SK-N-SH (cell line): Measurements from ENCODE around the gene UPP1. TPM values are rescaled to one million over a fixed set of nuclear protein-coding genes. Genes with fewer than 3 reads are reported as not detected.

Source experiments
- CTCF ChIA-PET: fragments of 300-600, 350-600 bp; formaldehyde crosslinking; extraction: SDS; loops from one replicate; lab custom pipeline; 2021; lab: Yijun Ruan, JAX
- POLR2A ChIA-PET: fragments of 350-600 bp; sonication (Branson Sonifier 250); formaldehyde crosslinking; extraction: SDS; loops from one replicate; lab custom pipeline; 2020; ENCODE audit warnings: antibody characterized with exemption, inconsistent platforms; lab: Yijun Ruan, JAX
- DNase-seq: peaks from one replicate; pipeline ENCODE4 v3.0.0; 2012
- H2AFZ ChIP-seq: fragments of 200-600 bp; sonication (generic); 2 replicates; pipeline ENCODE4 v1.8.1; 2016; ENCODE audit warnings: antibody characterized with exemption, mild to moderate bottlenecking, low read depth
- H3F3A ChIP-seq: fragments of 200-600 bp; sonication (generic); replicated peaks from 2 replicates; pipeline ENCODE3; 2016; ENCODE audit warnings: antibody characterized with exemption, mild to moderate bottlenecking; ENCODE audit not compliant: insufficient read depth
- H3K27ac ChIP-seq, 2 experiments: fragments of 200-500 bp in 1 of 2; fragments of 200-600 bp in 1 of 2; sonication (Bioruptor generic) in 1 of 2; sonication (generic), shearing (Covaris generic) in 1 of 2; 2 replicates each; pipeline versions ENCODE4 v1.5.1 to v1.6.1; 2014 to 2016; ENCODE audit warnings: low read depth in 2 of 2, inconsistent platforms in 1 of 2, low read length in 1 of 2, mild to moderate bottlenecking in 1 of 2, mixed read lengths in 1 of 2
- H3K27me3 ChIP-seq: fragments of 200-600 bp; sonication (generic), shearing (Covaris generic); 2 replicates; pipeline ENCODE4 v1.6.1; 2016; ENCODE audit warnings: mixed run types; ENCODE audit not compliant: insufficient read depth
- H3K36me3 ChIP-seq, 2 experiments: fragments of 200-500 bp in 1 of 2; fragments of 200-600 bp in 1 of 2; sonication (Bioruptor generic) in 1 of 2; sonication (generic) in 1 of 2; replicated peaks in 1 of 2; 2 replicates each; pipeline versions ENCODE3 to v1.5.1; 2014 to 2016; ENCODE audit warnings: low read length in 1 of 2, mild to moderate bottlenecking in 1 of 2; ENCODE audit not compliant: insufficient read depth in 2 of 2, control insufficient read depth in 1 of 2
- H3K4me1 ChIP-seq, 2 experiments: fragments of 200-500 bp in 1 of 2; fragments of 200-600 bp in 1 of 2; sonication (Bioruptor generic) in 1 of 2; sonication (generic), shearing (Covaris generic) in 1 of 2; 2 replicates each; pipeline versions ENCODE4 v1.5.1 to v1.6.1; 2014 to 2016; ENCODE audit warnings: low read depth in 1 of 2, low read length in 1 of 2, mixed run types in 1 of 2; ENCODE audit not compliant: insufficient read depth in 2 of 2, control insufficient read depth in 1 of 2
- H3K4me2 ChIP-seq: fragments of 200-600 bp; sonication (generic), shearing (Covaris generic); 2 replicates; pipeline ENCODE4 v1.6.1; 2017; ENCODE audit warnings: mixed run types
- H3K4me3 ChIP-seq, 2 experiments: fragments of 200-500 bp in 1 of 2; fragments of 200-600 bp in 1 of 2; sonication (Bioruptor generic) in 1 of 2; sonication (generic), shearing (Covaris generic) in 1 of 2; 2 replicates each; pipeline versions ENCODE4 v1.5.1 to v1.8.1; 2014 to 2016; ENCODE audit warnings: low read depth in 2 of 2, inconsistent platforms in 1 of 2, low read length in 1 of 2, mild to moderate bottlenecking in 1 of 2, mixed read lengths in 1 of 2, moderate library complexity in 1 of 2
- H3K79me2 ChIP-seq: fragments of 200-600 bp; sonication (generic); 2 replicates; pipeline ENCODE4 v1.8.1; 2017; ENCODE audit warnings: mild to moderate bottlenecking; ENCODE audit not compliant: insufficient read depth
- H3K9ac ChIP-seq: fragments of 200-600 bp; sonication (generic); 2 replicates; pipeline ENCODE4 v1.6.1; 2017; ENCODE audit warnings: mixed run types
- H3K9me2 ChIP-seq: fragments of 200-600 bp; sonication (generic); 2 replicates; pipeline ENCODE4 v1.6.1; 2017; ENCODE audit warnings: mixed run types
- H3K9me3 ChIP-seq: fragments of 200-600 bp; sonication (generic); 2 replicates; pipeline ENCODE4 v1.6.1; 2017; ENCODE audit warnings: mixed run types, mild to moderate bottlenecking, moderate library complexity
- H4K20me1 ChIP-seq: fragments of 200-600 bp; sonication (generic); 2 replicates; pipeline ENCODE4 v1.6.1; 2017; ENCODE audit warnings: mild to moderate bottlenecking, mixed run types; ENCODE audit not compliant: insufficient read depth
- CHD2 ChIP-seq: fragments of 150-350 bp; IDR thresholded peaks from 2 replicates; pipeline ENCODE4 v1.6.1; 2018; ENCODE audit warnings: low read length; ENCODE audit not compliant: partially characterized antibody
- ELF1 ChIP-seq: IDR thresholded peaks from 2 replicates; pipeline ENCODE4 v1.4.0; 2012
- FOSL2 ChIP-seq: IDR thresholded peaks from 2 replicates; pipeline ENCODE4 v1.4.0; 2012; ENCODE audit warnings: low read depth, mild to moderate bottlenecking, moderate library complexity, borderline replicate concordance
- FOXM1 ChIP-seq: IDR thresholded peaks from 2 replicates; pipeline ENCODE4 v1.4.0; 2012; ENCODE audit warnings: low read depth, mild to moderate bottlenecking
- GABPA ChIP-seq: IDR thresholded peaks from 2 replicates; pipeline ENCODE4 v1.4.0; 2012; ENCODE audit warnings: low read depth, mild to moderate bottlenecking
- GATA2 ChIP-seq: sonication (generic); formaldehyde crosslinking; IDR thresholded peaks from 2 replicates; pipeline ENCODE4 v1.5.0; 2020; ENCODE audit warnings: mild to moderate bottlenecking, missing genetic modification reagents
- MAX ChIP-seq: IDR thresholded peaks from 2 replicates; pipeline ENCODE4 v1.4.0; 2012; ENCODE audit warnings: low read depth
- MXI1 ChIP-seq: IDR thresholded peaks from 2 replicates; pipeline ENCODE4 v1.6.1; 2012; ENCODE audit warnings: mild to moderate bottlenecking, low read depth, low read length, improper control_type of control experiment
- NRF1 ChIP-seq: IDR thresholded peaks from 2 replicates; pipeline ENCODE4 v1.6.1; 2012; ENCODE audit warnings: low read depth, mild to moderate bottlenecking, low read length
- POLR2AphosphoS5 ChIP-seq: IDR thresholded peaks from 2 replicates; pipeline ENCODE4 v1.6.1; 2012; ENCODE audit warnings: low read depth, low read length
- RAD21 ChIP-seq: IDR thresholded peaks from 2 replicates; pipeline ENCODE4 v1.6.1; 2012; ENCODE audit warnings: mild to moderate bottlenecking, low read length
- REST ChIP-seq: IDR thresholded peaks from 2 replicates; pipeline ENCODE4 v1.6.1; 2012; ENCODE audit warnings: mild to moderate bottlenecking, low read depth, low read length, moderate library complexity
- SIN3A ChIP-seq: IDR thresholded peaks from 2 replicates; pipeline ENCODE4 v1.6.1; 2012; ENCODE audit warnings: low read depth, mild to moderate bottlenecking, low read length, moderate library complexity, borderline replicate concordance
- SMC3 ChIP-seq: IDR thresholded peaks from 2 replicates; pipeline ENCODE4 v1.6.1; 2012; ENCODE audit warnings: low read depth, low read length, improper control_type of control experiment
- TCF12 ChIP-seq: IDR thresholded peaks from 2 replicates; pipeline ENCODE4 v1.4.0; 2012
- USF1 ChIP-seq: IDR thresholded peaks from 2 replicates; pipeline ENCODE4 v1.4.0; 2012; ENCODE audit warnings: low read depth, borderline replicate concordance
- USF2 ChIP-seq: fragments of 150-350 bp; IDR thresholded peaks from 2 replicates; pipeline ENCODE4 v1.6.1; 2017; ENCODE audit warnings: antibody characterized with exemption, low read length, low read depth, borderline replicate concordance
- YY1 ChIP-seq: IDR thresholded peaks from 2 replicates; pipeline ENCODE4 v1.4.0; 2012; ENCODE audit warnings: low read depth, mild to moderate bottlenecking
- ZBTB33 ChIP-seq: IDR thresholded peaks from 2 replicates; pipeline ENCODE4 v1.4.0; 2012; ENCODE audit warnings: low read depth, borderline replicate concordance
- WGBS: methylation state at CpG from one replicate; pipeline ENCODE4 v1.1.6; 2017; ENCODE audit warnings: low lambda C conversion rate; 5-methylcytosine and 5-hydroxymethylcytosine counted together
- polyA plus RNA-seq, 3 experiments: library from polyadenylated mRNA; depleted of rRNA; stranded (reverse); fragments of >200 nt; gene quantifications; 2 replicates each; pipeline ENCODE4 v1.2.3, GENCODE V29; 2012

The UPP1 gene
- polyA plus RNA-seq, 1 of the 3 experiments (the other 2 are of a cell fraction): 56.9 TPM

GRCh38 chr7:48106906-48107659 lies 18.0 kb downstream of the UPP1 start:
- no peaks in the 10 kb centered on the region for H4K20me1 ChIP-seq
- peaks cover 42 to 56% of the 10 kb centered on the region in 2 experiments for H3K36me3 ChIP-seq
- POLR2A ChIA-PET: no interaction called here
- H3K4me2 ChIP-seq: no peak overlapping the region
- no peak for DNase-seq
- 93% methylated on average over 27 of the region's 29 CpGs for WGBS
- H3K9me2 ChIP-seq: no peaks in the 10 kb centered on the region
- H3K4me1 ChIP-seq: no peaks in the 10 kb centered on the region
- no peaks in the 10 kb centered on the region for H3K9me3 ChIP-seq
- H3K79me2 ChIP-seq: no peaks in the 10 kb centered on the region
- H3F3A ChIP-seq: no peaks in the 10 kb centered on the region
- H3K27ac ChIP-seq: no peak overlapping the region
- no peaks in the 10 kb centered on the region for H3K27me3 ChIP-seq
- CTCF ChIA-PET: interaction anchor here (1.1 to 12.8 kb wide), 5 partner anchors 13 to 841 kb away, joined by 3 to 185 read pairs (median 20); no protein-coding TSS in a partner anchor
- H3K4me3 ChIP-seq: no peak overlapping the region
- H2AFZ ChIP-seq: no peak overlapping the region
- H3K9ac ChIP-seq: no peak overlapping the region
- no peak for TF ChIP-seq GABPA
- TF ChIP-seq RAD21: no peak
- TF ChIP-seq SIN3A: no peak
- no peak for TF ChIP-seq REST
- no peak for TF ChIP-seq USF1
- no peak for TF ChIP-seq POLR2AphosphoS5
- TF ChIP-seq ZBTB33: no peak
- TF ChIP-seq GATA2: no peak
- TF ChIP-seq ELF1: no peak
- TF ChIP-seq NRF1: no peak
- TF ChIP-seq SMC3: no peak
- TF ChIP-seq MAX: no peak
- TF ChIP-seq TCF12: no peak
- no peak for TF ChIP-seq YY1
- no peak for TF ChIP-seq MXI1
- no peak for TF ChIP-seq USF2
- no peak for TF ChIP-seq FOSL2
- no peak for TF ChIP-seq FOXM1
- TF ChIP-seq CHD2: no peak
